ENCODE measurements around the gene OTOG. TPM values are rescaled to one million over a fixed set of nuclear protein-coding genes. Genes with fewer than 3 reads are reported as not detected.

Gene OTOG
- total RNA-seq, 1 experiment from 2014 or later, result 0.35 TPM

DNA sequence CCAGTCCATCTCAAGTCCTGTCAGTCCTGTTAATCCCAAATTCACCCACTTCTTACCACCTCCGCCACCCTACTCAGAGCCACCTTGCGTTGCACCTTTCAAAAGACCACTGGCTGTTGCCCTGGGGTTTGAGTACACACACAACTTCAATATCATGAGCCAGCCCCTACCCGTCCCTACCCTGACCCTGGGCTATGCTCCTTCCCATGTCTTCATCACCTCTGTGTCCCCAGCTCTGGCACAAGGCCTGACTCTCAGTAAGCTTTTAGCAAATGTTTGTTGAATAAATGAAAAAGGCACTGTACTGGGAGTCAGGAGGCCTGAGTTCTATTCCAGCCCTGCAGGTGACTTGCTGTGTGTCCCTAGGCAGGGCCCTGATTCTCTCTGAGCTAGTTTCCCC, 26.5 kb downstream of the OTOG start:
- no peaks in the 10 kb centered on the region for H4K20me1 ChIP-seq (ENCODE audit: control insufficient read depth, insufficient read depth, insufficient read length)
- no peak for TF ChIP-seq CTCF (conservative IDR thresholded peaks at IDR 0.05)

More for the DNA sequence above, 26.5 kb downstream of the OTOG start:
- H2BK5ac ChIP-seq (ENCODE audit: insufficient read length, low read length), result no peak overlapping the region
- H3K9me3 ChIP-seq (ENCODE audit: control insufficient read depth, low read depth, low read length), result no peaks in the 10 kb centered on the region
- no peak overlapping the region for H3K4ac ChIP-seq (ENCODE audit: low read depth, low read length)
- no peak overlapping the region for H2AFZ ChIP-seq (ENCODE audit: low read length)
- no peak overlapping the region for H2BK15ac ChIP-seq (ENCODE audit: low read depth, low read length)
- H3K56ac ChIP-seq (ENCODE audit: insufficient read length, low read depth, low read length), result no peak overlapping the region
- no peak overlapping the region for H3K4me2 ChIP-seq (ENCODE audit: insufficient read depth, insufficient read length, low read length)
- Mint-ChIP-seq H3K36me3 (ENCODE audit: insufficient read depth in 1 of 3, low read depth in 3 of 3) (no peaks in the 10 kb centered on the region), H3K4me1 (peaks cover 10 to 28% of the 10 kb centered on the region in 2 experiments), H3K9me3 (no peaks in the 10 kb centered on the region), H3K4me3 (no peak overlapping the region), H3K27me3 (ENCODE audit: low read depth) (peaks cover 9% of the 10 kb centered on the region), H3K27ac (no peak overlapping the region)
- no peak overlapping the region for H2BK12ac ChIP-seq (ENCODE audit: insufficient read length, low read depth, low read length)
- no peaks in the 10 kb centered on the region for H3K79me2 ChIP-seq (ENCODE audit: insufficient read depth, low read length)
- no peak overlapping the region for H3T11ph ChIP-seq (ENCODE audit: low read length)
- no peak overlapping the region for H2AK5ac ChIP-seq (ENCODE audit: insufficient read length, low read length)
- H3K18ac ChIP-seq (ENCODE audit: insufficient read length, low read depth, low read length), result no peak overlapping the region
- H2BK20ac ChIP-seq (ENCODE audit: low read depth, low read length, poor library complexity, severe bottlenecking), result no peak overlapping the region
- no peaks in the 10 kb centered on the region for H3K4me1 ChIP-seq (ENCODE audit: insufficient read depth, low read length)
- no peak overlapping the region for H4K91ac ChIP-seq (ENCODE audit: insufficient read length, low read depth, low read length)
- no peak overlapping the region for H3K14ac ChIP-seq (ENCODE audit: insufficient read depth, low read length)
- DNase-seq, result no peak
- no peaks in the 10 kb centered on the region for H3K27me3 ChIP-seq (ENCODE audit: insufficient read depth, low read length)
- H3K27ac ChIP-seq (ENCODE audit: insufficient read length, low read depth, low read length), result no peak overlapping the region
- no peak overlapping the region for H3K23ac ChIP-seq (ENCODE audit: insufficient read length, low read depth, low read length)
- H3K79me1 ChIP-seq (ENCODE audit: insufficient read depth, low read depth, low read length, poor library complexity, severe bottlenecking), result no peaks in the 10 kb centered on the region
- H4K8ac ChIP-seq (replicated peaks; ENCODE audit: insufficient read length, low read depth, low read length), result no peak overlapping the region
- no CpG with 5 or more reads among the region's 3 CpGs for WGBS (ENCODE audit: extremely low coverage, insufficient read length, low lambda C conversion rate)
- no peak overlapping the region for H3K9ac ChIP-seq (ENCODE audit: extremely low read depth, insufficient read length, low read length)
- H2BK120ac ChIP-seq (ENCODE audit: low read depth, low read length, poor library complexity, severe bottlenecking), result no peak overlapping the region
- H4K5ac ChIP-seq (ENCODE audit: insufficient read length, low read depth, low read length), result no peak overlapping the region
- no peaks in the 10 kb centered on the region for H3K23me2 ChIP-seq (ENCODE audit: insufficient read length, low read depth, low read length, poor library complexity, severe bottlenecking)
